HAP-1 (cell line): Measurements from ENCODE around the gene GJD4.

Experiments used
- DNase-seq, 2 experiments: peaks; one replicate each; pipeline ENCODE4 v3.0.0-alpha.2; 2016 to 2020; ENCODE audit warnings: low spot score in 2 of 2
- H3K27me3 ChIP-seq: fragments of 250-450 bp; sonication (Bioruptor Pico); 2 replicates; pipeline ENCODE4 v1.5.1; 2020; ENCODE audit warnings: low read depth, mild to moderate bottlenecking, moderate library complexity
- H3K36me3 ChIP-seq: fragments of 250-450 bp; sonication (Bioruptor Pico); replicated peaks from 2 replicates; pipeline ENCODE4 v1.5.1; 2020; ENCODE audit warnings: mild to moderate bottlenecking
- H3K4me1 ChIP-seq: fragments of 250-450 bp; sonication (Bioruptor Pico); 2 replicates; pipeline ENCODE4 v1.5.1; 2020; ENCODE audit warnings: mild to moderate bottlenecking
- H3K4me3 ChIP-seq: fragments of 250-450 bp; sonication (Bioruptor Pico); 2 replicates; pipeline ENCODE4 v1.5.1; 2020; ENCODE audit warnings: mild to moderate bottlenecking, moderate library complexity
- H3K9me3 ChIP-seq: fragments of 250-450 bp; sonication (Bioruptor Pico); 2 replicates; pipeline ENCODE4 v1.5.1; 2020; ENCODE audit warnings: mild to moderate bottlenecking, moderate library complexity
- in situ Hi-C: fragments of 300-500 bp; cut with MboI; formaldehyde crosslinking; loops from 3 replicates; pipeline ENCODE4 v1.14.3; 2020; ENCODE audit warnings: low sequenced_read_pairs, inconsistent platforms, mixed read lengths

The GJD4 gene

GRCh38 chr10:35585356-35585755 lies 19.8 kb upstream of the GJD4 start:
- H3K9me3 ChIP-seq: no peaks in the 10 kb centered on the region
- in situ Hi-C loops: no loop called here
- H3K4me3 ChIP-seq: no peak overlapping the region
- H3K4me1 ChIP-seq: no peaks in the 10 kb centered on the region
- no peak for DNase-seq
- no peaks in the 10 kb centered on the region for H3K27me3 ChIP-seq
- H3K36me3 ChIP-seq: no peaks in the 10 kb centered on the region

- Histone ChIP-seq H3K36me3 (no peaks in the 10 kb centered on the region), H3K9me3 (no peaks in the 10 kb centered on the region), H3K4me3 (no peak overlapping the region), H3K4me1 (no peaks in the 10 kb centered on the region), H3K27me3 (no peaks in the 10 kb centered on the region)
- in situ Hi-C loops: no loop called here
- no peak for DNase-seq
These were observed 19.1 kb upstream of the GJD4 start for GRCh38 chr10:35585903-35586535.

- no peaks in the 10 kb centered on the region for H3K36me3 ChIP-seq
- no peak overlapping the region for H3K4me3 ChIP-seq
- H3K4me1 ChIP-seq: no peaks in the 10 kb centered on the region
- H3K9me3 ChIP-seq: no peaks in the 10 kb centered on the region
- no peak for DNase-seq
- no peaks in the 10 kb centered on the region for H3K27me3 ChIP-seq
- in situ Hi-C loops: no loop called here
These were observed 16.3 kb upstream of the GJD4 start for GRCh38 chr10:35588836-35589235.

GRCh38 chr10:35592441-35592840 lies 12.7 kb upstream of the GJD4 start:
- in situ Hi-C loops: no loop called here
- H3K27me3 ChIP-seq: no peaks in the 10 kb centered on the region

GRCh38 chr10:35594115-35595079 lies 10.7 kb upstream of the GJD4 start:
- DNase-seq: no peak

More at GRCh38 chr10:35592441-35592840, 12.7 kb upstream of the GJD4 start:
- Histone ChIP-seq H3K4me3 (no peak overlapping the region), H3K4me1 (no peaks in the 10 kb centered on the region), H3K36me3 (no peaks in the 10 kb centered on the region), H3K9me3 (no peaks in the 10 kb centered on the region)
- DNase-seq: no peak

GRCh38 chr10:35595106-35595505 lies 10.0 kb upstream of the GJD4 start:
- Histone ChIP-seq H3K27me3 (no peaks in the 10 kb centered on the region), H3K36me3 (no peaks in the 10 kb centered on the region), H3K9me3 (no peaks in the 10 kb centered on the region), H3K4me1 (no peaks in the 10 kb centered on the region), H3K4me3 (no peak overlapping the region)
- in situ Hi-C loops: no loop called here
- DNase-seq: no peak

More at GRCh38 chr10:35594115-35595079, 10.7 kb upstream of the GJD4 start:
- H3K36me3 ChIP-seq: no peaks in the 10 kb centered on the region
- H3K4me1 ChIP-seq: no peaks in the 10 kb centered on the region
- no peaks in the 10 kb centered on the region for H3K27me3 ChIP-seq
- in situ Hi-C loops: no loop called here
- H3K4me3 ChIP-seq: no peak overlapping the region
- no peaks in the 10 kb centered on the region for H3K9me3 ChIP-seq

- H3K36me3 ChIP-seq: no peaks in the 10 kb centered on the region
- in situ Hi-C loops: no loop called here
- no peaks in the 10 kb centered on the region for H3K27me3 ChIP-seq
- H3K4me1 ChIP-seq: no peaks in the 10 kb centered on the region
- H3K4me3 ChIP-seq: no peak overlapping the region
- H3K9me3 ChIP-seq: no peaks in the 10 kb centered on the region
- DNase-seq: peak in 1 of 2 experiments; percentile 24
These were observed 6.8 kb upstream of the GJD4 start for GRCh38 chr10:35598379-35598778.

GRCh38 chr10:35600193-35600592 lies 4.9 kb upstream of the GJD4 start:
- Histone ChIP-seq H3K4me3 (no peak overlapping the region), H3K4me1 (no peaks in the 10 kb centered on the region), H3K36me3 (no peaks in the 10 kb centered on the region), H3K27me3 (no peaks in the 10 kb centered on the region), H3K9me3 (no peaks in the 10 kb centered on the region)
- no peak for DNase-seq
- in situ Hi-C loops: no loop called here

- in situ Hi-C loops: no loop called here
- H3K36me3 ChIP-seq: no peaks in the 10 kb centered on the region
- no peak for DNase-seq
- H3K9me3 ChIP-seq: no peaks in the 10 kb centered on the region
- peaks cover 6% of the 10 kb centered on the region; the same call in 1 of the 2 replicates for H3K27me3 ChIP-seq
- H3K4me1 ChIP-seq: no peaks in the 10 kb centered on the region
- no peak overlapping the region for H3K4me3 ChIP-seq
These were observed 1.3 kb downstream of the GJD4 start for GRCh38 chr10:35606430-35606829.

GRCh38 chr10:35607475-35608327 lies 2.6 kb downstream of the GJD4 start:
- no peaks in the 10 kb centered on the region for H3K4me1 ChIP-seq
- no peaks in the 10 kb centered on the region for H3K9me3 ChIP-seq
- H3K36me3 ChIP-seq: no peaks in the 10 kb centered on the region
- H3K27me3 ChIP-seq: peaks cover 6% of the 10 kb centered on the region; the same call in 1 of the 2 replicates
- DNase-seq: peak in 1 of 2 experiments; percentile 11
- in situ Hi-C loops: no loop called here
- peak overlapping the region; percentile 11; the same call in 1 of the 2 replicates for H3K4me3 ChIP-seq

- H3K36me3 ChIP-seq: no peaks in the 10 kb centered on the region
- peaks cover 6% of the 10 kb centered on the region; the same call in 1 of the 2 replicates for H3K27me3 ChIP-seq
- no peak overlapping the region for H3K4me3 ChIP-seq
- no peak for DNase-seq
- H3K4me1 ChIP-seq: no peaks in the 10 kb centered on the region
- in situ Hi-C loops: no loop called here
- no peaks in the 10 kb centered on the region for H3K9me3 ChIP-seq
These were observed 3.2 kb downstream of the GJD4 start for GRCh38 chr10:35608328-35608672.

- in situ Hi-C loops: no loop called here
- H3K27me3 ChIP-seq: peaks cover 14% of the 10 kb centered on the region; the same call in 1 of the 2 replicates
- DNase-seq: peak in 1 of 2 experiments; percentile 12
These were observed 6.6 kb downstream of the GJD4 start for GRCh38 chr10:35611750-35612149.

GRCh38 chr10:35612385-35613106 lies 7.4 kb downstream of the GJD4 start:
- no peak for DNase-seq
- peaks cover 10% of the 10 kb centered on the region; the same call in 1 of the 2 replicates for H3K27me3 ChIP-seq
- no peaks in the 10 kb centered on the region for H3K4me1 ChIP-seq
- H3K9me3 ChIP-seq: no peaks in the 10 kb centered on the region
- in situ Hi-C loops: no loop called here
- no peaks in the 10 kb centered on the region for H3K36me3 ChIP-seq
- H3K4me3 ChIP-seq: no peak overlapping the region

More at GRCh38 chr10:35611750-35612149, 6.6 kb downstream of the GJD4 start:
- Histone ChIP-seq H3K4me3 (no peak overlapping the region), H3K36me3 (no peaks in the 10 kb centered on the region), H3K9me3 (no peaks in the 10 kb centered on the region), H3K4me1 (no peaks in the 10 kb centered on the region)
